ENCODE data around the gene CEP95. TPM values are rescaled to one million over a fixed set of nuclear protein-coding genes. Genes with fewer than 3 reads are reported as not detected.
"Not testable (repeated sequence)": the region's sequence is repeated elsewhere in the genome, so short reads cannot be mapped to it uniquely, and the experiment has no call there.

Gene CEP95
- total RNA-seq, 1 donor from 2014 or later = 50.8 TPM

GRCh38 chr17:64461788-64462187 is 45.0 kb upstream of the CEP95 start:
- Histone ChIP-seq H3K4me3 (no peak overlapping the region), H3K9me3 (no peaks in the 10 kb centered on the region), H3K27ac (no peak overlapping the region), H3K27me3 (no peaks in the 10 kb centered on the region), H3K4me1 (no peaks in the 10 kb centered on the region), H3K36me3 (no peaks in the 10 kb centered on the region)
- intact Hi-C loops (cut with DNase I) = no loop called here
- TF ChIP-seq POLR2A (IDR thresholded peaks at IDR 0.05) = no peak
- no peak for TF ChIP-seq POLR2AphosphoS5 (IDR thresholded peaks at IDR 0.05; ENCODE audit: insufficient read depth in 1 of 2, low read depth in 1 of 2)
- no peak for TF ChIP-seq CTCF (IDR thresholded peaks at IDR 0.05)
- DNase-seq (ENCODE audit: extremely low spot score in 2 of 2) = no peak

DNA sequence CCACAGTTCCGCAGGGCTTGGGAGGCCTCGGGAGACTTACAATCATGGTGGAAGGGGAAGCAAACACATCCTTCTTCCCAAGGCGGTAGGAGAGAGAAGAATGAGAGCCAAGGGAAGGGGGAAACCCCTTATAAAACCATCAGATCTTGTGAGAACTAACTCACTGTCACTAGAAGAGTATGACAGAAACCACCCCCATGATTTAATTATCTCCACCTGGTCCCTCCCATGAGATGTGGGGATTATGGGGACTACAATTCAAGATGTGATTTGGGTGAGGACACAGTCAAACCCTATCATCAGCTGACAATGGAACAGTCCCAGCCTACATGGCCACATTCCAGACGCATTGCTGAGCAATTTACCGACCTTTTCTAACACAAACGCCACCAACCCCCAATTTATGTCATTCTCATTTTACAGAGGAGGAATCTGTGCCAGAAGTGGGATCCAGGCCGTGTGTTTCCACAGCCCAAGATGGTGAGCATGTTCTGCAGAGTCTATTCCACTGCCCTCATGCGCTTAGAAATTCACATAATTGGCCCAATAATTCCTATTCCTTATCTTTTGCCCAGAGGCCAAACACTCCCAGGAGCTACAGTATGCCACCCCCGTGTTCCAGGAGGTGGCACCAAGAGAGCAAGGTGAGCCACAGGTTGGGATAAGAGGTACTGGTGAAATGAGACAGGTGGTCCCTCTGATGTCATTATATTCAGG is 40.6 kb upstream of the CEP95 start:
- Histone ChIP-seq H3K27me3 (no peaks in the 10 kb centered on the region), H3K9me3 (no peaks in the 10 kb centered on the region), H3K4me1 (no peaks in the 10 kb centered on the region), H3K4me3 (no peak overlapping the region), H3K36me3 (no peaks in the 10 kb centered on the region), H3K27ac (no peak overlapping the region)
- no peak for DNase-seq (ENCODE audit: extremely low spot score in 2 of 2)
- intact Hi-C loops (cut with DNase I) = no loop called here
- no peak for TF ChIP-seq POLR2A (IDR thresholded peaks at IDR 0.05)
- no peak for TF ChIP-seq POLR2AphosphoS5 (IDR thresholded peaks at IDR 0.05; ENCODE audit: insufficient read depth in 1 of 2, low read depth in 1 of 2)
- TF ChIP-seq CTCF (IDR thresholded peaks at IDR 0.05) = no peak

- intact Hi-C loops (cut with DNase I); H3K4me1 ChIP-seq; H3K36me3 ChIP-seq; H3K27ac ChIP-seq; H3K27me3 ChIP-seq; DNase-seq (ENCODE audit: extremely low spot score in 2 of 2); H3K9me3 ChIP-seq; H3K4me3 ChIP-seq: not testable (repeated sequence)
Measured at GRCh38 chr17:64466834-64467233, 39.9 kb upstream of the CEP95 start.

- Histone ChIP-seq H3K4me1 (no peaks in the 10 kb centered on the region), H3K27ac (no peak overlapping the region), H3K4me3 (no peak overlapping the region), H3K9me3 (no peaks in the 10 kb centered on the region), H3K27me3 (no peaks in the 10 kb centered on the region), H3K36me3 (no peaks in the 10 kb centered on the region)
- intact Hi-C loops (cut with DNase I) = no loop called here
- TF ChIP-seq POLR2A (IDR thresholded peaks at IDR 0.05) (no peak), CTCF (IDR thresholded peaks at IDR 0.05) (no peak), POLR2AphosphoS5 (IDR thresholded peaks at IDR 0.05; ENCODE audit: insufficient read depth in 1 of 2, low read depth in 1 of 2) (no peak)
- no peak for DNase-seq (ENCODE audit: extremely low spot score in 2 of 2)
Measured at GRCh38 chr17:64470625-64471024, 36.2 kb upstream of the CEP95 start.

DNA sequence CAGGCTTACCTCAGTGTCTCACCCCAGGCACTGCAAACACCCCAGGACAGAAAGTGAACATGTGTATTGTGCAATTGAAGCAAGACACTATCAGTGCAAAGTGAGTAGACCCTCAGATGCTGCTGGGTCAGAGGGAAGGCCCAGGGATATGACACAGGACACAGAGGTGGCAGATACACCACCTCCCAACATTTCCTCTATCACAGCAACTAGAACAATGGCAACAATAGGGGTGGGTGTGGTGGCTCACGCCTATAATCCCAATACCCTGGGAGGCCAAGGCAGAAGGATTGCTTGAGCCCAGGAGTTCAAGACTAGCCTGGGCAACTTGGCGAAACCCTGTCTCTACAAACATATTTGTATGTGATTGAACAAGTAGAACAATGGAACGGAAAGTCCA is 35.3 kb upstream of the CEP95 start:
- no peak for DNase-seq (ENCODE audit: extremely low spot score in 2 of 2)
- H3K27ac ChIP-seq = no peak overlapping the region
- H3K36me3 ChIP-seq = no peaks in the 10 kb centered on the region
- no peak overlapping the region for H3K4me3 ChIP-seq
- no peaks in the 10 kb centered on the region for H3K4me1 ChIP-seq
- H3K27me3 ChIP-seq = no peaks in the 10 kb centered on the region
- no peak for TF ChIP-seq POLR2A (IDR thresholded peaks at IDR 0.05)
- TF ChIP-seq POLR2AphosphoS5 (IDR thresholded peaks at IDR 0.05; ENCODE audit: insufficient read depth in 1 of 2, low read depth in 1 of 2) = no peak
- no peak for TF ChIP-seq CTCF (IDR thresholded peaks at IDR 0.05)
- intact Hi-C loops (cut with DNase I) = no loop called here
- H3K9me3 ChIP-seq = no peaks in the 10 kb centered on the region

Data from vagina (tissue), 2 donors.